A673 (cell line): ENCODE results near the gene RSPH3. TPM values are rescaled to one million over a fixed set of nuclear protein-coding genes. Genes with fewer than 3 reads are reported as not detected.

ENCODE experiments used
- BruUV-seq: library from RNA; stranded (reverse); fragments of 400-500 nt; replicated peaks from 2 replicates; lab custom pipeline; 2021; lab: Mats Ljungman, UMichigan
- CTCF ChIA-PET: fragments of 300-600 bp; sonication (Branson Sonifier 250); formaldehyde crosslinking; loops from one replicate; lab custom pipeline; 2022; ENCODE audit warnings: antibody characterized with exemption; lab: Charles Lee
- POLR2A ChIA-PET: fragments of 300-600 bp; sonication (Branson Sonifier 250); formaldehyde crosslinking; loops from one replicate; lab custom pipeline; 2022; ENCODE audit warnings: antibody characterized with exemption; ENCODE audit not compliant: low non-redundant PET; lab: Charles Lee
- DNase-seq: peaks from one replicate; pipeline ENCODE4 v3.0.0-alpha.2; 2015; ENCODE audit warnings: low spot score
- H3K27ac ChIP-seq: fragments of 200-600 bp; sonication (generic); 2 replicates; pipeline ENCODE4 v1.5.1; 2016; ENCODE audit warnings: mixed run types, low read depth, mild to moderate bottlenecking, mixed read lengths, antibody characterized with exemption, low read length; ENCODE audit not compliant: poor library complexity, severe bottlenecking
- H3K27me3 ChIP-seq: fragments of 200-600 bp; sonication (generic); replicated peaks from 2 replicates; pipeline ENCODE4 v1.6.1; 2017; ENCODE audit warnings: mixed run types, low read depth, mild to moderate bottlenecking, mixed read lengths, antibody characterized with exemption, low read length; ENCODE audit not compliant: insufficient read depth, poor library complexity
- H3K36me3 ChIP-seq: fragments of 200-600 bp; sonication (generic); 2 replicates; pipeline ENCODE4 v1.6.1; 2016; ENCODE audit warnings: mixed run types, mild to moderate bottlenecking, mixed read lengths, antibody characterized with exemption, low read length; ENCODE audit not compliant: insufficient read depth, poor library complexity, severe bottlenecking
- H3K4me1 ChIP-seq: fragments of 200-600 bp; sonication (generic); 2 replicates; pipeline ENCODE4 v1.6.1; 2017; ENCODE audit warnings: mixed run types, mild to moderate bottlenecking, mixed read lengths, antibody characterized with exemption, low read length; ENCODE audit not compliant: insufficient read depth, poor library complexity, severe bottlenecking
- H3K4me3 ChIP-seq: fragments of 200-600 bp; sonication (generic); 2 replicates; pipeline ENCODE4 v1.5.1; 2016; ENCODE audit warnings: low read depth, mixed run types, mild to moderate bottlenecking, mixed read lengths, low read length; ENCODE audit not compliant: poor library complexity, severe bottlenecking
- H3K9me3 ChIP-seq: fragments of 200-600 bp; sonication (generic); 2 replicates; pipeline ENCODE4 v1.6.1; 2016; ENCODE audit warnings: mixed run types, low read depth, mild to moderate bottlenecking, mixed read lengths, antibody characterized with exemption, low read length; ENCODE audit not compliant: poor library complexity, severe bottlenecking
- EZH2 ChIP-seq: fragments of 200-600 bp; sonication (generic); IDR thresholded peaks from 2 replicates; pipeline ENCODE4 v1.6.1; 2017; ENCODE audit warnings: borderline replicate concordance, low read depth, mild to moderate bottlenecking, mixed read lengths, antibody characterized with exemption, low read length; ENCODE audit not compliant: poor library complexity, severe bottlenecking
- intact Hi-C: fragments of 100-400 bp; cut with micrococcal nuclease; formaldehyde crosslinking; loops from one replicate; pipeline ENCODE4 v1.10.0; 2022; ENCODE audit not compliant: unreplicated experiment
- total RNA-seq: library from RNA; stranded (reverse); gene quantifications from 2 replicates; pipeline ENCODE4 v1.2.3, GENCODE V29; 2021
- TF ChIP-seq, protein P1 (sequence below): fragments of 300-800, 200-600 bp; sonication (generic); conservative IDR thresholded peaks from 2 replicates; pipeline ENCODE4 v1.5.1; 2017; ENCODE audit warnings: low read depth, mild to moderate bottlenecking, antibody characterized with exemption, low read length, moderate library complexity, mixed read lengths

RSPH3 gene
- total RNA-seq, 1 experiment from 2014 or later: 4.0 TPM

DNA sequence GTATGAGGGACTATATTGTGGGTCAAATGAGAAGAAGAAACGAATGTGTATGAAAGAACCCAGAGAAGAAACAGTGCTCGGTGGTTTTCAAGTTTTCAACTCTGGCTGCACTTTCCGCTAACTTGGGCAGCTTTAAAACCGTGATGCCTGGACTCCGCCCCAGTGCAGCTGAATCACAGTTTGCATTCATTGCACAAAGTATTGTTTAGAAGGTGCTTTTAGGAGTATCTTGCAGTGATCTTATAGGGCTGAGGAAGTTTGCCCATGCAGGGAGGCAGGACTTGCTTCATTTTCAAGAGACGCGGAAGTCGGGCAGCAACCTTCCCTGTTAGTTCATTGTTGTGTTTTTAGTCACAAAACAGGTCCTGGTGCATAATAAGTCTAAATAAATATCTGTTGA, 52.7 kb downstream of the RSPH3 start:
- CTCF ChIA-PET: no interaction called here
- POLR2A ChIA-PET: no interaction called here
- H3K9me3 ChIP-seq: no peaks in the 10 kb centered on the region

DNA sequence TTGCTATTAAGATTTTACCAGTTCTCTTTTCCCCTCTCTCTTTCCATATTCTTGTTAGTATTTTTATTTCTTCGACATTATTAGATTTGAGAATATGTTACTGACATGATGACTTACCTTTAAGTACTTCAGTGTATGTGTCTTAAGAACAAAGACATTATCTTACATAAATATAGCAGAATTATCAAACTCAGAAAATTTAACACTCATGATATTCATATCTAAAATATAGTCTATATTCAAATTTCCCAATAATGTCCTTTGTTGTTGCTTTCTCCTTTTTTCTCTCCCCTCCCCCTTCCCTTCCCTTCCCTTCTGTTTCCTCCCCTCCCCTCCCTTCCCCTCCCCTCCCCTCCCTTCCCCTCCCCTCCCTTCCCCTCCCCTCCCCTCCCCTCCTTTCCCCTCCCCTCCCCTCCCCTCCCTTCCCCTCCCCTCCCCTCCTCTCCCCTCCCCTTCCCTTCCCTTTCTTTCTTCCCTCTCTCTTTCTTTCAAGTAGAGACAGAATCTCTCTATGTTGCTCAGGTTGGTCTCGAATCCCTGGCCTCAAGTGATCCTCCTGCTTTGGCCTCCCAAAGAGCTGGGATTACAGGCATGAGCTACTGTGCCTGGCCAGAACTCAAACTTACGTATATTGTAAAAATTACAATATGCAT, 56.5 kb downstream of the RSPH3 start:
- Histone ChIP-seq H3K27me3 (no peaks in the 10 kb centered on the region), H3K36me3 (no peaks in the 10 kb centered on the region), H3K4me3 (no peak overlapping the region), H3K4me1 (no peaks in the 10 kb centered on the region), H3K9me3 (no peaks in the 10 kb centered on the region), H3K27ac (no peak overlapping the region)
- TF ChIP-seq, protein P1, sequence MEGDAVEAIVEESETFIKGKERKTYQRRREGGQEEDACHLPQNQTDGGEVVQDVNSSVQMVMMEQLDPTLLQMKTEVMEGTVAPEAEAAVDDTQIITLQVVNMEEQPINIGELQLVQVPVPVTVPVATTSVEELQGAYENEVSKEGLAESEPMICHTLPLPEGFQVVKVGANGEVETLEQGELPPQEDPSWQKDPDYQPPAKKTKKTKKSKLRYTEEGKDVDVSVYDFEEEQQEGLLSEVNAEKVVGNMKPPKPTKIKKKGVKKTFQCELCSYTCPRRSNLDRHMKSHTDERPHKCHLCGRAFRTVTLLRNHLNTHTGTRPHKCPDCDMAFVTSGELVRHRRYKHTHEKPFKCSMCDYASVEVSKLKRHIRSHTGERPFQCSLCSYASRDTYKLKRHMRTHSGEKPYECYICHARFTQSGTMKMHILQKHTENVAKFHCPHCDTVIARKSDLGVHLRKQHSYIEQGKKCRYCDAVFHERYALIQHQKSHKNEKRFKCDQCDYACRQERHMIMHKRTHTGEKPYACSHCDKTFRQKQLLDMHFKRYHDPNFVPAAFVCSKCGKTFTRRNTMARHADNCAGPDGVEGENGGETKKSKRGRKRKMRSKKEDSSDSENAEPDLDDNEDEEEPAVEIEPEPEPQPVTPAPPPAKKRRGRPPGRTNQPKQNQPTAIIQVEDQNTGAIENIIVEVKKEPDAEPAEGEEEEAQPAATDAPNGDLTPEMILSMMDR: no peak
- TF ChIP-seq EZH2: no peak
- ChIA-PET CTCF (no interaction called here), POLR2A (interaction anchor here (0.6 kb wide), 1 partner anchor 168 kb away, joined by 3 read pairs; no protein-coding TSS in a partner anchor)
- BruUV-seq: no TSS peak
- DNase-seq: no peak
- intact Hi-C loops: no loop called here

More for the DNA sequence above, 52.7 kb downstream of the RSPH3 start:
- Histone ChIP-seq H3K27ac (no peak overlapping the region), H3K4me3 (no peak overlapping the region), H3K36me3 (no peaks in the 10 kb centered on the region), H3K27me3 (no peaks in the 10 kb centered on the region), H3K4me1 (no peaks in the 10 kb centered on the region)
- intact Hi-C loops: no loop called here
- DNase-seq: no peak
- TF ChIP-seq, protein P1: no peak
- no peak for TF ChIP-seq EZH2
- BruUV-seq: no TSS peak

DNA sequence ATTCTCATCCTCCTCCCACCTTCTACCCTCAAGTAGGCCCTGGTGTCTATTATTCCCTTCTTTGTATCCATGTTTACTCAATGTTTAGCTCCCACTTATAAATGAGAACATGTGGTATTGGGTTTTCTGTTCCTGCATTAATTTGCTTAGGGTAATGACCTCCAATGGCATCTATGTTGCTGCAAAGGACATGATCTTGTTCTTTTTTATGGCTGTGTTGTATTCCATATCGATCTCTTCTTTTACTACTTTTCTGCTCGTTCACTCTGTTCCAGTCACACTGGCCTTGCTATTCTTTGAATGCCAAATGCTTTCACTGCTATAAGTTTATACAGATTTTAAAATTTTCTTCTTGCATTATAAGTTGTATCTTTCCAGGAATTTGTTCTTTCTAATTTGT, 57.7 kb downstream of the RSPH3 start:
- intact Hi-C loops: no loop called here
- no peaks in the 10 kb centered on the region for H3K27me3 ChIP-seq
- H3K27ac ChIP-seq: no peak overlapping the region
- BruUV-seq: no TSS peak
- no peaks in the 10 kb centered on the region for H3K9me3 ChIP-seq
- TF ChIP-seq, protein P1: no peak
- TF ChIP-seq EZH2: no peak
- no peak for DNase-seq
- no peaks in the 10 kb centered on the region for H3K36me3 ChIP-seq
- ChIA-PET CTCF (interaction anchor here (0.6 kb wide), 1 partner anchor 250 kb away, joined by 3 read pairs; no protein-coding TSS in a partner anchor), POLR2A (no interaction called here)
- H3K4me1 ChIP-seq: no peaks in the 10 kb centered on the region
- no peak overlapping the region for H3K4me3 ChIP-seq
